ENCODE data around the gene NRN1L.

The NRN1L gene

DNA sequence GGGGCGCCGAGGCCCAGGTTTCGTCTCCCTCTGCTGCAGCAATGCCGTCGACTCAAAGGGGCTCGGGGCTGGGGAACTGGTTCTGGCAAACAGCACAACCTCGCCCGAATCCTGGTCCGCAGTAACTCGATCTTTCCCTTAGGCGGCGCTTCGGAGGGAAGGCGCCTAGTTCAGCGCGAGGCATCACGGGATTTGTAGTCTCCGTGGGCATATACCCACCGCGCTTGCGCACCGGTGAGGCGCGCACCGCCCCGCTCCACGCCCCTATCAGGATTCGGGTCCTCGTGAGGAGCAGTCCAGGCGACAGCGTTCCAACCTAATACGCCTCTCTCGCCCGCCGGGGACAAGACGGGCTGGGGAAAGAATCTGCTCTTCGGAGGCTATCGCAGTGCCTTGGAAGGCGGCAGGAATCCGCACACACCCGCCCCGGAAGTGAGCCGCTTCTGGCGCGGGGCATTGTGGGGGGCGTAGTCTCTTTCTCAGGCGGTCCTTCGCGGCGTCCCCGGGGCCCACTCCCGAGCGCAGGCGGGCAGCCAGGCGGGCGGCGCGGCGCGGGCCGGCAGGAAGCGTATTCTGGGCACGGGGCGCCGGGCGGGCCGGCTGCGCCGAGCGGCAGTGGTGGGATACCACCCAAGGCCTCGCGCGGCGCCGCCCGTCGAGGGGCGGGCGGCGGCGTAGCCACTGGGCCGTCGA, 42.7 kb upstream of the NRN1L start, which contains the start of gene THAP11:
TSS of gene THAP11 (plus strand) at position 505 of the 693 bp plus-strand sequence. CDS start 235 bp downstream, outside the sequence.
- H3K9me2 ChIP-seq (ENCODE audit: low read depth, low read length) = no peaks in the 10 kb centered on the region
- peaks cover 42% of the 10 kb centered on the region for H3K4me1 ChIP-seq (ENCODE audit: insufficient read depth, low read length, severe bottlenecking)
- H3F3A ChIP-seq (ENCODE audit: insufficient read depth, low read length) = no peaks in the 10 kb centered on the region
- no peaks in the 10 kb centered on the region for H3K79me2 ChIP-seq (ENCODE audit: insufficient read depth, low read length)
- H3K4me3 ChIP-seq (ENCODE audit: low read depth, low read length, poor library complexity, severe bottlenecking) = peak within 1 kb of the TSS; percentile 95
- no peaks in the 10 kb centered on the region for H3K9me3 ChIP-seq (ENCODE audit: low read length)
- H3K9ac ChIP-seq (ENCODE audit: low read length) = peak within 1 kb of the TSS; percentile 90
- peak within 1 kb of the TSS; percentile 92 for H3K4me2 ChIP-seq (ENCODE audit: low read length)
- H3K36me3 ChIP-seq (ENCODE audit: insufficient read depth, low read length) = no peaks in the 10 kb centered on the region; the same call in 1 of the 2 replicates
- TF ChIP-seq, protein P1, sequence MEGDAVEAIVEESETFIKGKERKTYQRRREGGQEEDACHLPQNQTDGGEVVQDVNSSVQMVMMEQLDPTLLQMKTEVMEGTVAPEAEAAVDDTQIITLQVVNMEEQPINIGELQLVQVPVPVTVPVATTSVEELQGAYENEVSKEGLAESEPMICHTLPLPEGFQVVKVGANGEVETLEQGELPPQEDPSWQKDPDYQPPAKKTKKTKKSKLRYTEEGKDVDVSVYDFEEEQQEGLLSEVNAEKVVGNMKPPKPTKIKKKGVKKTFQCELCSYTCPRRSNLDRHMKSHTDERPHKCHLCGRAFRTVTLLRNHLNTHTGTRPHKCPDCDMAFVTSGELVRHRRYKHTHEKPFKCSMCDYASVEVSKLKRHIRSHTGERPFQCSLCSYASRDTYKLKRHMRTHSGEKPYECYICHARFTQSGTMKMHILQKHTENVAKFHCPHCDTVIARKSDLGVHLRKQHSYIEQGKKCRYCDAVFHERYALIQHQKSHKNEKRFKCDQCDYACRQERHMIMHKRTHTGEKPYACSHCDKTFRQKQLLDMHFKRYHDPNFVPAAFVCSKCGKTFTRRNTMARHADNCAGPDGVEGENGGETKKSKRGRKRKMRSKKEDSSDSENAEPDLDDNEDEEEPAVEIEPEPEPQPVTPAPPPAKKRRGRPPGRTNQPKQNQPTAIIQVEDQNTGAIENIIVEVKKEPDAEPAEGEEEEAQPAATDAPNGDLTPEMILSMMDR (IDR thresholded peaks at IDR 0.05; ENCODE audit: low read length) = peak; percentile 64
- TF ChIP-seq EZH2 (IDR thresholded peaks at IDR 0.05; ENCODE audit: borderline replicate concordance, low read length) = no peak
- H3K27me3 ChIP-seq (ENCODE audit: insufficient read depth, low read length) = no peaks in the 10 kb centered on the region
- peak within 1 kb of the TSS; percentile 57; the same call in 1 of the 2 replicates for H2AFZ ChIP-seq (ENCODE audit: low read length)
- peak within 1 kb of the TSS; percentile 87 for H3K27ac ChIP-seq (ENCODE audit: low read depth, low read length, poor library complexity, severe bottlenecking)
- H4K20me1 ChIP-seq (ENCODE audit: insufficient read depth, low read length) = no peaks in the 10 kb centered on the region

DNA sequence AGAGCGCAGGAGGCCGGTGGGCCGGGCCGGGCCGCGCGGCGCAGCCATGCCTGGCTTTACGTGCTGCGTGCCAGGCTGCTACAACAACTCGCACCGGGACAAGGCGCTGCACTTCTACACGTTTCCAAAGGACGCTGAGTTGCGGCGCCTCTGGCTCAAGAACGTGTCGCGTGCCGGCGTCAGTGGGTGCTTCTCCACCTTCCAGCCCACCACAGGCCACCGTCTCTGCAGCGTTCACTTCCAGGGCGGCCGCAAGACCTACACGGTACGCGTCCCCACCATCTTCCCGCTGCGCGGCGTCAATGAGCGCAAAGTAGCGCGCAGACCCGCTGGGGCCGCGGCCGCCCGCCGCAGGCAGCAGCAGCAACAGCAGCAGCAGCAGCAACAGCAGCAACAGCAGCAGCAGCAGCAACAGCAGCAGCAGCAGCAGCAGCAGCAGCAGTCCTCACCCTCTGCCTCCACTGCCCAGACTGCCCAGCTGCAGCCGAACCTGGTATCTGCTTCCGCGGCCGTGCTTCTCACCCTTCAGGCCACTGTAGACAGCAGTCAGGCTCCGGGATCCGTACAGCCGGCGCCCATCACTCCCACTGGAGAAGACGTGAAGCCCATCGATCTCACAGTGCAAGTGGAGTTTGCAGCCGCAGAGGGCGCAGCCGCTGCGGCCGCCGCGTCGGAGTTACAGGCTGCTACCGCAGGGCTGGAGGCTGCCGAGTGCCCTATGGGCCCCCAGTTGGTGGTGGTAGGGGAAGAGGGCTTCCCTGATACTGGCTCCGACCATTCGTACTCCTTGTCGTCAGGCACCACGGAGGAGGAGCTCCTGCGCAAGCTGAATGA, 42.0 kb upstream of the NRN1L start:
- H3K4me1 ChIP-seq (ENCODE audit: insufficient read depth, low read length, severe bottlenecking) = peaks cover 44% of the 10 kb centered on the region
- H3K79me2 ChIP-seq (ENCODE audit: insufficient read depth, low read length) = peaks cover 7% of the 10 kb centered on the region
- H3K9me3 ChIP-seq (ENCODE audit: low read length) = no peaks in the 10 kb centered on the region
- H2AFZ ChIP-seq (ENCODE audit: low read length) = no peak overlapping the region
- peak overlapping the region; percentile 87 for H3K27ac ChIP-seq (ENCODE audit: low read depth, low read length, poor library complexity, severe bottlenecking)
- no peaks in the 10 kb centered on the region for H3F3A ChIP-seq (ENCODE audit: insufficient read depth, low read length)
- no peaks in the 10 kb centered on the region for H4K20me1 ChIP-seq (ENCODE audit: insufficient read depth, low read length)
- H3K27me3 ChIP-seq (ENCODE audit: insufficient read depth, low read length) = no peaks in the 10 kb centered on the region
- H3K36me3 ChIP-seq (ENCODE audit: insufficient read depth, low read length) = no peaks in the 10 kb centered on the region; the same call in 1 of the 2 replicates
- H3K9ac ChIP-seq (ENCODE audit: low read length) = peak overlapping the region; percentile 90
- H3K4me3 ChIP-seq (ENCODE audit: low read depth, low read length, poor library complexity, severe bottlenecking) = peak overlapping the region; percentile 95
- peak overlapping the region; percentile 92 for H3K4me2 ChIP-seq (ENCODE audit: low read length)
- TF ChIP-seq, protein P1 (IDR thresholded peaks at IDR 0.05; ENCODE audit: low read length) = peak; percentile 59
- no peak for TF ChIP-seq EZH2 (IDR thresholded peaks at IDR 0.05; ENCODE audit: borderline replicate concordance, low read length)
- no peaks in the 10 kb centered on the region for H3K9me2 ChIP-seq (ENCODE audit: low read depth, low read length)

DNA sequence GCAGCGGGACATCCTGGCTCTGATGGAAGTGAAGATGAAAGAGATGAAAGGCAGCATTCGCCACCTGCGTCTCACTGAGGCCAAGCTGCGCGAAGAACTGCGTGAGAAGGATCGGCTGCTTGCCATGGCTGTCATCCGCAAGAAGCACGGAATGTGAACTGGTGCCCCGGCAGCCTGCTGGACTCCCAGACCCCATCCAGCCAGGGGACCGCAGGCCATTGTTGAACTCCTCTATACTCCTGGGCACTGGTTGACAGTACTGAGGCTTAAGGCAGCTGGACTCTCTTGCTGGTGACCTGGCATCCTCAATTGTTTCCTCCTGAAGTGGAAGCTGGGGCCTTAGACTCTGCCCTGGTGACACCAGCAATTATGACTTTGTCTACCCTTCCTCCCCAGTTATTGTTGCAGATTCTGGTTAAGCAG, 41.3 kb upstream of the NRN1L start:
- no peaks in the 10 kb centered on the region for H3F3A ChIP-seq (ENCODE audit: insufficient read depth, low read length)
- H3K9me2 ChIP-seq (ENCODE audit: low read depth, low read length) = no peaks in the 10 kb centered on the region
- H3K4me1 ChIP-seq (ENCODE audit: insufficient read depth, low read length, severe bottlenecking) = peaks cover 49% of the 10 kb centered on the region
- peak overlapping the region; percentile 90 for H3K9ac ChIP-seq (ENCODE audit: low read length)
- TF ChIP-seq, protein P1 (IDR thresholded peaks at IDR 0.05; ENCODE audit: low read length) = no peak
- no peak for TF ChIP-seq EZH2 (IDR thresholded peaks at IDR 0.05; ENCODE audit: borderline replicate concordance, low read length)
- no peak overlapping the region for H2AFZ ChIP-seq (ENCODE audit: low read length)
- H4K20me1 ChIP-seq (ENCODE audit: insufficient read depth, low read length) = no peaks in the 10 kb centered on the region
- H3K27ac ChIP-seq (ENCODE audit: low read depth, low read length, poor library complexity, severe bottlenecking) = peak overlapping the region; percentile 87
- no peaks in the 10 kb centered on the region for H3K27me3 ChIP-seq (ENCODE audit: insufficient read depth, low read length)
- peaks cover 13% of the 10 kb centered on the region for H3K79me2 ChIP-seq (ENCODE audit: insufficient read depth, low read length)
- H3K4me3 ChIP-seq (ENCODE audit: low read depth, low read length, poor library complexity, severe bottlenecking) = peak overlapping the region; percentile 95
- no peaks in the 10 kb centered on the region; the same call in 1 of the 2 replicates for H3K36me3 ChIP-seq (ENCODE audit: insufficient read depth, low read length)
- H3K4me2 ChIP-seq (ENCODE audit: low read length) = peak overlapping the region; percentile 92
- no peaks in the 10 kb centered on the region for H3K9me3 ChIP-seq (ENCODE audit: low read length)

Measured in OCI-LY1 (cell line).